SU-DHL-6 (cell line): ENCODE results near the gene PHF21B.

Experiments
- H2AFZ ChIP-seq: fragments of 200-600 bp; sonication (generic); 2 replicates; pipeline ENCODE4 v1.6.1; 2014; ENCODE audit warnings: low read depth, mild to moderate bottlenecking, moderate library complexity, mixed read lengths, antibody characterized with exemption, low read length; ENCODE audit not compliant: severe bottlenecking
- H3F3A ChIP-seq: fragments of 200-600 bp; shearing (Covaris generic); 2 replicates; pipeline ENCODE4 v1.6.0; 2016; ENCODE audit warnings: antibody characterized with exemption, mild to moderate bottlenecking; ENCODE audit not compliant: insufficient read depth
- H3K27ac ChIP-seq: fragments of 200-600 bp; sonication (generic); 2 replicates; pipeline ENCODE4 v1.5.1; 2016; ENCODE audit warnings: low read depth, mild to moderate bottlenecking, low read length, moderate library complexity, mixed read lengths
- H3K27me3 ChIP-seq: fragments of 200-600 bp; sonication (generic), shearing (Covaris generic); 2 replicates; pipeline ENCODE4 v1.6.0; 2014; ENCODE audit warnings: mild to moderate bottlenecking, low read length
- H3K36me3 ChIP-seq: fragments of 200-600 bp; sonication (generic); 2 replicates; pipeline ENCODE4 v1.6.1; 2014; ENCODE audit warnings: mild to moderate bottlenecking, low read length, mixed read lengths
- H3K4me2 ChIP-seq: fragments of 300-600, 200-600 bp; shearing (Covaris generic), sonication (generic); 2 replicates; pipeline ENCODE4 v1.6.0; 2014; ENCODE audit warnings: low read length, low read depth, mild to moderate bottlenecking; ENCODE audit not compliant: poor library complexity, severe bottlenecking
- H3K4me3 ChIP-seq: fragments of 200-600 bp; sonication (generic); 2 replicates; pipeline ENCODE4 v1.5.1; 2014; ENCODE audit warnings: antibody characterized with exemption, low read length, mild to moderate bottlenecking, mixed read lengths; ENCODE audit not compliant: insufficient read depth, poor library complexity, severe bottlenecking
- H3K79me2 ChIP-seq: fragments of 200-600 bp; sonication (generic); 2 replicates; pipeline ENCODE4 v1.6.1; 2014; ENCODE audit warnings: mild to moderate bottlenecking, low read length, moderate library complexity; ENCODE audit not compliant: insufficient read depth
- H3K9ac ChIP-seq: fragments of 200-600 bp; sonication (generic); 2 replicates; pipeline ENCODE4 v1.7.0; 2014; ENCODE audit warnings: mild to moderate bottlenecking, low read length
- H3K9me2 ChIP-seq: fragments of 200-600 bp; sonication (generic); replicated peaks from 2 replicates; pipeline ENCODE4 v1.6.1; 2014; ENCODE audit warnings: low read length; ENCODE audit not compliant: insufficient read depth
- H3K9me3 ChIP-seq: fragments of 200-600 bp; sonication (generic); 2 replicates; pipeline ENCODE4 v1.6.1; 2014; ENCODE audit warnings: low read length, mixed read lengths; ENCODE audit not compliant: insufficient read depth
- H4K20me1 ChIP-seq: fragments of 200-600 bp; sonication (generic); 2 replicates; pipeline ENCODE4 v1.6.1; 2014; ENCODE audit warnings: low read depth, mild to moderate bottlenecking, antibody characterized with exemption, low read length, moderate library complexity, mixed read lengths
- EZH2phosphoT487 ChIP-seq: fragments of 200-600 bp; sonication (generic), shearing (Covaris generic); conservative IDR thresholded peaks from 2 replicates; pipeline ENCODE4 v1.6.1; 2018; ENCODE audit warnings: mild to moderate bottlenecking, antibody characterized with exemption, low read length, moderate library complexity, mixed read lengths
- TF ChIP-seq, protein P1 (sequence below): fragments of 200-600 bp; sonication (generic); IDR thresholded peaks from one replicate; pipeline ENCODE4 v1.5.1; 2017; ENCODE audit warnings: antibody characterized with exemption, mild to moderate bottlenecking, low read length, moderate library complexity; ENCODE audit not compliant: insufficient read depth, poor library complexity, severe bottlenecking

PHF21B gene

DNA sequence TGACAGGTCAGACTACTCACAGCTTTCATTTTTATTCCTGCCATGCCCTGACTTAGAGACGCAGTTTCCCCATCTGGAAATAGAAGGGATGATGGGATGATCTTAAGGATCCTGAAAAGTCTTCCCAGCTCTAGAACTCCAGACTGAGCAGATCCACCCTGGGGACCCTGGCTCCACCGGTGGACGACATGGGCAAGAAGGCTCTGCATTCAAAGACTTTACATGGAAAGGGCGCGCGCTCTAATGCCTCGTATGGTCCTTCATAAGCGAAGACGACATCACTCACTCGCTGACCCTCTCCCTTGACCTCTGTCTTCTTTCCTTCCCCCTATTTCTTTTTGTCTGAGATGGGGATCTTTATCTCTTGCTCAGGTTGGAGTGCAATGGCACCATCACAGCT lies 24.4 kb upstream of the PHF21B start:
- Histone ChIP-seq H3F3A (no peaks in the 10 kb centered on the region), H3K4me2 (no peak overlapping the region)

DNA sequence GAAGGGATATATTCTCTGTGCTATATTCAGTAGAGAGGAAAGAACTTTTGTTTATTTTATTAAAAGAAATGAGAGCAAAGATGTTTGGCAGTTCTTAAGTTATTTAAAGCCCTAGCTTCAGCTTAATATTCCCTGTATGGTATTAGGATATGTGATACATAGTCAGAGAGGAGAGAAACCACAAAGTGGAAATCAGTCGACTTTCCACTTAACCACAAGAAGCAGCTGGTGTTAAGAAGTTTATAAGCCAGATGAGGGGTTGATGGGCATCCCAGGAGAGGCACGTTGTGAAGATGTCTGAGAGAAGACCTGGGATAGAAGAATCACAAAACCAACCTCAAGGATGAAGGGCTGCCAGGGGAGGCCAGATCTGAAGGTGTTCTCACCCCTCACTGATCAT lies 23.3 kb upstream of the PHF21B start:
- H3F3A ChIP-seq, result no peaks in the 10 kb centered on the region
- H3K4me2 ChIP-seq, result no peak overlapping the region
- no peak overlapping the region for H3K4me3 ChIP-seq
- no peaks in the 10 kb centered on the region for H4K20me1 ChIP-seq
- H3K79me2 ChIP-seq, result no peaks in the 10 kb centered on the region
- H3K27ac ChIP-seq, result no peak overlapping the region
- TF ChIP-seq, protein P1, sequence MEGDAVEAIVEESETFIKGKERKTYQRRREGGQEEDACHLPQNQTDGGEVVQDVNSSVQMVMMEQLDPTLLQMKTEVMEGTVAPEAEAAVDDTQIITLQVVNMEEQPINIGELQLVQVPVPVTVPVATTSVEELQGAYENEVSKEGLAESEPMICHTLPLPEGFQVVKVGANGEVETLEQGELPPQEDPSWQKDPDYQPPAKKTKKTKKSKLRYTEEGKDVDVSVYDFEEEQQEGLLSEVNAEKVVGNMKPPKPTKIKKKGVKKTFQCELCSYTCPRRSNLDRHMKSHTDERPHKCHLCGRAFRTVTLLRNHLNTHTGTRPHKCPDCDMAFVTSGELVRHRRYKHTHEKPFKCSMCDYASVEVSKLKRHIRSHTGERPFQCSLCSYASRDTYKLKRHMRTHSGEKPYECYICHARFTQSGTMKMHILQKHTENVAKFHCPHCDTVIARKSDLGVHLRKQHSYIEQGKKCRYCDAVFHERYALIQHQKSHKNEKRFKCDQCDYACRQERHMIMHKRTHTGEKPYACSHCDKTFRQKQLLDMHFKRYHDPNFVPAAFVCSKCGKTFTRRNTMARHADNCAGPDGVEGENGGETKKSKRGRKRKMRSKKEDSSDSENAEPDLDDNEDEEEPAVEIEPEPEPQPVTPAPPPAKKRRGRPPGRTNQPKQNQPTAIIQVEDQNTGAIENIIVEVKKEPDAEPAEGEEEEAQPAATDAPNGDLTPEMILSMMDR, result no peak
- TF ChIP-seq EZH2phosphoT487, result no peak
- no peak overlapping the region for H2AFZ ChIP-seq
- H3K27me3 ChIP-seq, result no peaks in the 10 kb centered on the region
- H3K9ac ChIP-seq, result no peak overlapping the region
- H3K36me3 ChIP-seq, result no peaks in the 10 kb centered on the region
- no peaks in the 10 kb centered on the region for H3K9me2 ChIP-seq
- no peaks in the 10 kb centered on the region for H3K9me3 ChIP-seq

More for the DNA sequence above, 24.4 kb upstream of the PHF21B start:
- Histone ChIP-seq H3K79me2 (no peaks in the 10 kb centered on the region), H3K27ac (no peak overlapping the region), H3K9ac (no peak overlapping the region), H2AFZ (no peak overlapping the region), H3K9me3 (peaks cover 4% of the 10 kb centered on the region; the same call in 1 of the 2 replicates), H3K4me3 (no peak overlapping the region), H4K20me1 (no peaks in the 10 kb centered on the region), H3K9me2 (no peaks in the 10 kb centered on the region), H3K36me3 (no peaks in the 10 kb centered on the region), H3K27me3 (no peaks in the 10 kb centered on the region)
- TF ChIP-seq, protein P1, result no peak
- no peak for TF ChIP-seq EZH2phosphoT487

DNA sequence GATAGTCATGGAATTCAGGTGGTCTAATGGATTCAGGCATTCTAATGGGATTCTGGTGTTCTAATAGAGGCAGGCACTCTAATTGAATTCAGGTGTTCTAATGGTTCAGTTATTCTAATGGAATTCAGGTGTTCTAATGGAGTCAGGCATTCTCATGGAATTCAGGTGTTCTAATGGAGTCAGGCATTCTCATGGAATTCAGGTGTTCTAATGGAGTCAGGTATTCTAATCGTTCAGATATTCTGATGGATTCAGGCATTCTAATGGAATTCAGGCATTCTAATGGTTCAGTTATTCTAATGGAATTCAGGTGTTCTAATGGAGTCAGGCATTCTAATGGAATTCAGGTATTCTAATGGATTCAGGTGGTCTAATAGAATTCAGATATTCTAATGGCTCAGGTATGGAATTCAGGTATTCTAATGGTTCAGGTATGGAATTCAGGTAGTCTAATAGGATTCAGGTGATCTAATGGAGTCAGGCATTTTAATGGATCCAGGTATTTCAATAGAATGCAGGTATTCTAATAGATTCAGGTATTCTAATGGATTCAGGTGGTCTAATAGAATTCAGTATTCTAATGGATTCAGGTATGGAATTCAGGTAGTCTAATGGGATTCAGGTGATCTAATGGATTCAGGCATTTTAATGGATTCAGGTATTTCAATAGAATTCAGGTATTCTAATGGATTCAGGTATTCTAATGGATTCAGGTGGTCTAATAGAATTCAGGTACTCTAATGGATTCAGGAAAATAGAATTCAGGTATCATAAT lies 22.0 kb upstream of the PHF21B start:
- Histone ChIP-seq H3K79me2 (no peaks in the 10 kb centered on the region), H2AFZ (no peak overlapping the region), H3K27ac (no peak overlapping the region)

More for the DNA sequence above, 22.0 kb upstream of the PHF21B start:
- H3K9me3 ChIP-seq, result no peaks in the 10 kb centered on the region
- H3K27me3 ChIP-seq, result no peaks in the 10 kb centered on the region
- no peaks in the 10 kb centered on the region for H4K20me1 ChIP-seq
- no peaks in the 10 kb centered on the region for H3F3A ChIP-seq
- no peaks in the 10 kb centered on the region for H3K36me3 ChIP-seq
- no peak overlapping the region for H3K9ac ChIP-seq
- H3K4me3 ChIP-seq, result no peak overlapping the region
- no peaks in the 10 kb centered on the region for H3K9me2 ChIP-seq
- no peak overlapping the region for H3K4me2 ChIP-seq
- TF ChIP-seq, protein P1, result no peak
- TF ChIP-seq EZH2phosphoT487, result no peak
